Suprapubic skin (tissue), 3 donors: ENCODE data around the gene APH1B.

ENCODE experiments used
- EP300 ChIP-seq: sonication (generic); formaldehyde crosslinking; IDR thresholded peaks from one replicate; pipeline ENCODE4 v1.6.1; 2017; ENCODE audit warnings: antibody characterized with exemption
- POLR2A ChIP-seq, 2 donors: fragments of 450-650 bp; IDR thresholded peaks; one replicate each; pipeline ENCODE4 v1.6.1; 2017; ENCODE audit warnings: antibody characterized with exemption in 2 of 2, mild to moderate bottlenecking in 2 of 2, moderate library complexity in 2 of 2
- TF ChIP-seq, protein P1 (sequence below), 2 donors: fragments of 200-600 bp in 1 of 2; fragments of 450-650 bp in 1 of 2; sonication (generic) in 1 of 2; IDR thresholded peaks; one replicate each; pipeline ENCODE4 v1.5.1; 2016 to 2019; ENCODE audit warnings: antibody characterized with exemption in 2 of 2, mild to moderate bottlenecking in 1 of 2, moderate library complexity in 1 of 2

GRCh38 chr15:63260791-63261190 lies 16.6 kb upstream of the APH1B start:
- TF ChIP-seq, protein P1, sequence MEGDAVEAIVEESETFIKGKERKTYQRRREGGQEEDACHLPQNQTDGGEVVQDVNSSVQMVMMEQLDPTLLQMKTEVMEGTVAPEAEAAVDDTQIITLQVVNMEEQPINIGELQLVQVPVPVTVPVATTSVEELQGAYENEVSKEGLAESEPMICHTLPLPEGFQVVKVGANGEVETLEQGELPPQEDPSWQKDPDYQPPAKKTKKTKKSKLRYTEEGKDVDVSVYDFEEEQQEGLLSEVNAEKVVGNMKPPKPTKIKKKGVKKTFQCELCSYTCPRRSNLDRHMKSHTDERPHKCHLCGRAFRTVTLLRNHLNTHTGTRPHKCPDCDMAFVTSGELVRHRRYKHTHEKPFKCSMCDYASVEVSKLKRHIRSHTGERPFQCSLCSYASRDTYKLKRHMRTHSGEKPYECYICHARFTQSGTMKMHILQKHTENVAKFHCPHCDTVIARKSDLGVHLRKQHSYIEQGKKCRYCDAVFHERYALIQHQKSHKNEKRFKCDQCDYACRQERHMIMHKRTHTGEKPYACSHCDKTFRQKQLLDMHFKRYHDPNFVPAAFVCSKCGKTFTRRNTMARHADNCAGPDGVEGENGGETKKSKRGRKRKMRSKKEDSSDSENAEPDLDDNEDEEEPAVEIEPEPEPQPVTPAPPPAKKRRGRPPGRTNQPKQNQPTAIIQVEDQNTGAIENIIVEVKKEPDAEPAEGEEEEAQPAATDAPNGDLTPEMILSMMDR (IDR thresholded peaks at IDR 0.05) = no peak
- TF ChIP-seq EP300 (no peak), POLR2A (IDR thresholded peaks at IDR 0.05) (no peak)
